Smooth muscle cell (in vitro differentiated cells): ENCODE data around the gene WDR64. TPM values are rescaled to one million over a fixed set of nuclear protein-coding genes. Genes with fewer than 3 reads are reported as not detected.

Experiments
- DNase-seq: peaks from one replicate; lab custom pipeline; 2025; ENCODE audit not compliant: unreplicated experiment; lab: John Stamatoyannopoulos, UW
- H2AFZ ChIP-seq: fragments of 200-600 bp; sonication (generic); 2 replicates; pipeline ENCODE4 v1.6.0; 2016; ENCODE audit warnings: antibody characterized with exemption, low read depth, mild to moderate bottlenecking
- H3F3A ChIP-seq: fragments of 200-600 bp; sonication (generic); 2 replicates; pipeline ENCODE4 v1.6.0; 2017; ENCODE audit warnings: antibody characterized with exemption, low read depth
- H3K27ac ChIP-seq: fragments of 200-600 bp; sonication (generic); 2 replicates; pipeline ENCODE4 v1.5.1; 2016; ENCODE audit warnings: low read depth, mild to moderate bottlenecking
- H3K27me3 ChIP-seq: fragments of 200-600 bp; sonication (generic); 2 replicates; pipeline ENCODE4 v1.6.1; 2016; ENCODE audit warnings: low read depth, mild to moderate bottlenecking
- H3K36me3 ChIP-seq: fragments of 200-600 bp; sonication (generic); 2 replicates; pipeline ENCODE4 v1.5.1; 2016; ENCODE audit warnings: low read depth
- H3K4me1 ChIP-seq: fragments of 200-600 bp; sonication (generic); 2 replicates; pipeline ENCODE4 v1.5.1; 2016; ENCODE audit warnings: low read depth
- H3K4me2 ChIP-seq: fragments of 200-600 bp; sonication (generic); 2 replicates; pipeline ENCODE4 v1.6.0; 2016; ENCODE audit warnings: mild to moderate bottlenecking
- H3K4me3 ChIP-seq: fragments of 200-600 bp; sonication (generic); 2 replicates; pipeline ENCODE4 v1.5.1; 2016; ENCODE audit warnings: mild to moderate bottlenecking
- H3K79me2 ChIP-seq: fragments of 200-600 bp; sonication (generic); 2 replicates; pipeline ENCODE4 v1.6.0; 2016; ENCODE audit warnings: low read depth, mild to moderate bottlenecking
- H3K9ac ChIP-seq: fragments of 200-600 bp; sonication (generic); 2 replicates; pipeline ENCODE4 v1.6.0; 2016; ENCODE audit warnings: low read depth
- H3K9me3 ChIP-seq: fragments of 200-600 bp; sonication (generic); replicated peaks from 2 replicates; pipeline ENCODE4 v1.5.1; 2016; ENCODE audit warnings: low read depth
- H4K20me1 ChIP-seq: fragments of 200-600 bp; sonication (generic); 2 replicates; pipeline ENCODE4 v1.6.0; 2016; ENCODE audit warnings: low read depth
- WGBS: methylation state at CpG from one replicate; pipeline ENCODE4 v1.1.7; 2016; ENCODE audit warnings: low lambda C conversion rate; 5-methylcytosine and 5-hydroxymethylcytosine counted together
- polyA plus RNA-seq: library from polyadenylated mRNA; unstranded; fragments of >200 nt; fragmentation: Nextera tagmentation; extraction: Ambion mirVana; gene quantifications from 2 replicates; pipeline ENCODE4 v1.2.1, GENCODE V29; 2016
- total RNA-seq: library from RNA; depleted of rRNA; stranded (reverse); fragments of >200 nt; gene quantifications from 2 replicates; pipeline ENCODE4 v1.2.3, GENCODE V29; 2014
- TF ChIP-seq, protein P1 (sequence below): fragments of 200-600 bp; sonication (generic); IDR thresholded peaks from 2 replicates; pipeline ENCODE4 v1.5.1; 2017; ENCODE audit warnings: borderline replicate concordance, mild to moderate bottlenecking, antibody characterized with exemption; ENCODE audit not compliant: insufficient read depth, poor library complexity, severe bottlenecking

Gene WDR64
- total and polyA plus RNA-seq, 2 experiments from 2014 or later: not detected

GRCh38 chr1:241846375-241846774 lies 194.3 kb downstream of the WDR64 start:
- Histone ChIP-seq H3K4me3 (no peak overlapping the region), H3K9me3 (no peaks in the 10 kb centered on the region), H3F3A (no peaks in the 10 kb centered on the region), H2AFZ (peak overlapping the region; percentile 99), H3K36me3 (no peaks in the 10 kb centered on the region), H3K4me1 (peaks cover 8% of the 10 kb centered on the region), H3K9ac (no peak overlapping the region), H3K4me2 (no peak overlapping the region), H4K20me1 (no peaks in the 10 kb centered on the region), H3K27ac (no peak overlapping the region), H3K79me2 (no peaks in the 10 kb centered on the region), H3K27me3 (no peaks in the 10 kb centered on the region)
- DNase-seq: no peak
- TF ChIP-seq, protein P1, sequence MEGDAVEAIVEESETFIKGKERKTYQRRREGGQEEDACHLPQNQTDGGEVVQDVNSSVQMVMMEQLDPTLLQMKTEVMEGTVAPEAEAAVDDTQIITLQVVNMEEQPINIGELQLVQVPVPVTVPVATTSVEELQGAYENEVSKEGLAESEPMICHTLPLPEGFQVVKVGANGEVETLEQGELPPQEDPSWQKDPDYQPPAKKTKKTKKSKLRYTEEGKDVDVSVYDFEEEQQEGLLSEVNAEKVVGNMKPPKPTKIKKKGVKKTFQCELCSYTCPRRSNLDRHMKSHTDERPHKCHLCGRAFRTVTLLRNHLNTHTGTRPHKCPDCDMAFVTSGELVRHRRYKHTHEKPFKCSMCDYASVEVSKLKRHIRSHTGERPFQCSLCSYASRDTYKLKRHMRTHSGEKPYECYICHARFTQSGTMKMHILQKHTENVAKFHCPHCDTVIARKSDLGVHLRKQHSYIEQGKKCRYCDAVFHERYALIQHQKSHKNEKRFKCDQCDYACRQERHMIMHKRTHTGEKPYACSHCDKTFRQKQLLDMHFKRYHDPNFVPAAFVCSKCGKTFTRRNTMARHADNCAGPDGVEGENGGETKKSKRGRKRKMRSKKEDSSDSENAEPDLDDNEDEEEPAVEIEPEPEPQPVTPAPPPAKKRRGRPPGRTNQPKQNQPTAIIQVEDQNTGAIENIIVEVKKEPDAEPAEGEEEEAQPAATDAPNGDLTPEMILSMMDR: no peak

- Histone ChIP-seq H3K27me3 (no peaks in the 10 kb centered on the region), H2AFZ (peak overlapping the region; percentile 99), H4K20me1 (no peaks in the 10 kb centered on the region), H3K9me3 (no peaks in the 10 kb centered on the region), H3F3A (no peaks in the 10 kb centered on the region), H3K79me2 (no peaks in the 10 kb centered on the region), H3K9ac (peak overlapping the region; percentile 78), H3K27ac (peak overlapping the region; percentile 90), H3K4me1 (peaks cover 8% of the 10 kb centered on the region), H3K4me3 (peak overlapping the region; percentile 83), H3K36me3 (no peaks in the 10 kb centered on the region), H3K4me2 (peak overlapping the region; percentile 87)
- 69% methylated on average over 4 of the region's 4 CpGs for WGBS
- no peak for DNase-seq
- TF ChIP-seq, protein P1: no peak
Measured at GRCh38 chr1:241846862-241847539, 194.9 kb downstream of the WDR64 start.

GRCh38 chr1:241847540-241847795 lies 195.4 kb downstream of the WDR64 start:
- 14% methylated on average over 6 of the region's 6 CpGs for WGBS
- peak overlapping the region; percentile 90 for H3K27ac ChIP-seq
- peaks cover 8% of the 10 kb centered on the region for H3K4me1 ChIP-seq
- H3K79me2 ChIP-seq: no peaks in the 10 kb centered on the region
- DNase-seq: no peak
- H3K4me2 ChIP-seq: peak overlapping the region; percentile 87
- peak overlapping the region; percentile 83 for H3K4me3 ChIP-seq
- peak overlapping the region; percentile 78 for H3K9ac ChIP-seq
- peak overlapping the region; percentile 99 for H2AFZ ChIP-seq
- TF ChIP-seq, protein P1: no peak
- H3K27me3 ChIP-seq: no peaks in the 10 kb centered on the region
- H3K9me3 ChIP-seq: no peaks in the 10 kb centered on the region
- no peaks in the 10 kb centered on the region for H3K36me3 ChIP-seq
- H3F3A ChIP-seq: no peaks in the 10 kb centered on the region
- H4K20me1 ChIP-seq: no peaks in the 10 kb centered on the region
